GOT3 (cell line): ENCODE results near the gene ARHGAP23.

Experiments used
- DNase-seq: peaks from one replicate; lab custom pipeline; 2025; ENCODE audit warnings: mixed read lengths; lab: John Stamatoyannopoulos, UW

The ARHGAP23 gene

DNA sequence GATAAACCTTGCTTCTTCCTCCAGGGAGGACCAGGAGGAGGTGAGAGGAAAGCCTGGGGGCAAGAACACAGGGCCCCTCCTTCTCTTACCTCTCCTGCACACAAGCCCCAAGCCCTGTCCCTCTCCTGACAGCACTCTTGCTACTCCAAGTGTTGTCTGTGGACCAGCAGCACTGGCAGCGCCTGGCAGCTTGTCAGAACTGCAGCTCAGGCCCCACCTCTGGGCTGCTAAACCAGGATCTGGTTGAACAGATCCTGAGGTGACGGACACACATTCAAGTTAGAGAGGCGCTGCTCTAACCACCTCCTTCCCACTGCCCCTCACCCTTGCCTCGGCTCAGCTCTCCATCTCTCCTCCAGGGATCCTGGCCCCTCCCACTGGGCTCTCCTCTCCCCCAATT is 121.0 kb downstream of the ARHGAP23 start:
- DNase-seq: no peak

DNA sequence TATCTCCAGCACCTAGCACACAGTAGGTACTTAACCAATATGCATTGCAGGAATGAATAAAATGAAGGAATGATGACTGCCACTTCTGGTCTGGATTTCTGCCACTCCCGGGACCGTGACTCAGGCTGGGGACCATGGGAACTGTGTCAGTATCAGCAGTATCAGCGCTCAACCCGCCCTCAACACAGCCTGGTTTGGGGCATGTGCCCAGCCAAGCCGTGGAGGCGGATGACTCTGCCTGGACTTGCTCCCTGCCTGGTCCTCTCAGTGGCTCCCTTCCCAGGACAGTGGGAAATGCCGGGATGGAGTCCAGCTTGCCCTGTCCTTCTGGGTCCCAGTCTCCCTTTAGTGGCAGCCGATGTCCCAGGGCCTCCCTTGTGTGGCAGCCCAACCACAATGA is 122.4 kb downstream of the ARHGAP23 start:
- peak; percentile 46 for DNase-seq

DNA sequence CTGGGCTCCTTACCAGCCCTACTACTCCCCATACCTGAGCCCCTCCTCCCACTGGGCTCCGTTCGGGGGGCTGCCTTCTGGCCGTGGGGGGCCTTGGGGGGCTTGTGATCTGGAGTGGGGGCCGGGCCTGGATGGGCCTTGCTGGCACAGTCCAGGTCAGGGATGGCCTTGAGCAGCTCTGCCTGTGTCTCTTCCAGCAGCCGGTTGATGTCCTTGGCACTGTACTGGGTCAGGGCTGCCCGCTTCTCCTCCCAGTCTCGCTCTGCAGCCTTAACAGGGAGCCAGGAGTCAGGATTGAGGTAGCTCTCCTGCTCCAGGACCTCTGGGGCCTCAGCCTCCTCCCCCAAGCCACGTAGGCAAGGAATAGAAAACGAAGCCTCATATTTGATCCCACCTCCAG is 122.9 kb downstream of the ARHGAP23 start:
- DNase-seq: no peak

DNA sequence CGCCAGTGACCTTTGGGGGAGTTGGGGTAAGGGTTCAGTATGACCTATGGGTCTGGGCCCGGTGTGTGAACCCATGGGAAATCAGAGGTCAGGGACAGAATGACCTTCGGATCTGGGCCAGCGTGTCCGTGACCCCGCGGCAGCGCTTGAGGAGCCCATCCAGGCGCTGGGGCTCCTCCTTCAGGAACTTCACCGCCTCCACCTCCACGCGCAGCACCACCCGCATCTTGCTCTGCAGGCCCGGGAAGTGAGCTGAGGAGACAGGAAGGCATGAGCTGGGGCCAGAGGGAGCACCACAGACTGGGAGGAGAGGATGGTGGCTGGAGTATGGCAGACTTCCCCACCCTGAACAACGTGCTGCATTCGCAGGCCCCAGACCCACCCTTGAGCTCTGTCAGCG is 124.1 kb downstream of the ARHGAP23 start:
- no peak for DNase-seq

DNA sequence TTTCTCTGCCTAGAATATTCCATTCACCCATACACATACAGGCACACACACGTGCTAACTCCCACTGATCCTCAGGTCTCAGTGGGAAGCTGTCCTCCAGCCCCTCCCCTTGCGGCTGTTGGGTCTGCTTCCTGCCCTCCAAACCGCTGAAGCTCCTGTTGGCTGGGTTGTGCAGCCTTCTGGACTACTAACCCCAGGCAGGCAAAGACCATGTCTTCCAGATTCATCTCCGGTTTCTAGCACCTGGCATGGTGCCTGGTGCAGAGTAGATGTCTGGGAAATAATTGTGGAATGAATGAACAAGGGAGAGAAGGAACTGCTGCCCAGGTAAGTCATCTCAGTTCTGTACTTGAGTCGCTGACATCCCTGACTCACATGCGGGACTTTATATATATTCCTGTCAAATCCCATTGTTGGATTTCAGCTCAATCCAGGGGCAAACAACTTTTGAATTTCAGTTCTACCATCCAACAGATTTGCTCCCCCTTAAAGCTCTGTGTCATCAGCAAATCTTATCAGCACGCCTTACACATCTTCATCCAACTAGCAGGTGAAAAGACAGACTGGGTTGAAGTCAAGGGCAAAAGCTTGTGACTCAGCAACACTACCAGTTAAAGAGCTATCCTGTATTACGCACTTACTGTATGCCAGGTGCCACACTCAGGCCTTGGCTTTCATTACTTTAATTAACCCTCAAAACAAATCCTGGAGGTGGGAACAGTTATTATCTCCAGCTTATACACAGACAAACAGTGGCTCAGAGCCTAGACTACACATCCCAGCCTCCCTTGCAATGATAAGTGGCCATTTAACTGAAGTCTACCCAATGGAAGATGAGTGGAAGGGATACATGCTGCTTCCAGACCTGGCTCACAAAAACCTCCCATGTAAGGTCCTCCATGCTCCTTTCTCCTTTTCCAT is 126.4 kb downstream of the ARHGAP23 start:
- DNase-seq: no peak

DNA sequence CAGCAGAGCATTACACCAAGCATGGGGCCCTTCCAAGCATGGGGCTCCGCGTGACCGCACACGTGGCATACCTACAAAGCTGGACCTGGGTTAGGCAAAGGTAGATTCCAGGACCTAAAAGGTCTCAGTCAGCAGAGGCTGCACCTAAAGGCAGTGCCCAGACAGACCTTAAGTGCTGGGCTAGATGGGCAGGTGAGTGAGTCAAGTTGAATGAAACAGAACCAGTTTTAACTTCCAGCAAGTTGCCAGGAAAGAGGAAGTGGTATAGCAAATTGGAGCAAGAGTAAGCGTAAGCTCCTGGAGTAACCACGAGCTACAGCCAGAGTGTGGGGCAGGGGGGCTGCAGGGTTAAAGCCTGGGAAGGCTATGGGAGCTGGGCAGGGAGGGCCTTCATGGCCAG is 128.0 kb downstream of the ARHGAP23 start:
- no peak for DNase-seq

DNA sequence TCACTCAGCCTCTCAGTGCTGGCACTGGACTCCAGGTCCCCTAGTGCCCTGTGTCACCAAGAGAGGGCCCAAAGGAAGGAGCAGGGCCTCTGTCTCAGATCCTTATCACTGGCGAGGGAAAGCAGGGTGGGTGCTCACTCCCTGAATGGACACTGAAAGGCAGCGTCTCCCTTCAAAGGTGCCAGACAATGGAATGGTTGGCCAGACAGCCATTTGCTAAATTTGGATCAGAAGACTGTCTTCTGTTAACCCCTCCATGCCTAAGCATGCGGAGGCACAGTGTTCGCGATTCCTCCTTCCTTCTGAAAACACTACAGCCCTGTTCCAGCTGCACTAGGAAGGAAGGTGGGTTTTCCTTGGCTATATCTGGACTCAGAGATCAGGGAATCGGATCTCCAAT is 129.1 kb downstream of the ARHGAP23 start:
- no peak for DNase-seq

DNA sequence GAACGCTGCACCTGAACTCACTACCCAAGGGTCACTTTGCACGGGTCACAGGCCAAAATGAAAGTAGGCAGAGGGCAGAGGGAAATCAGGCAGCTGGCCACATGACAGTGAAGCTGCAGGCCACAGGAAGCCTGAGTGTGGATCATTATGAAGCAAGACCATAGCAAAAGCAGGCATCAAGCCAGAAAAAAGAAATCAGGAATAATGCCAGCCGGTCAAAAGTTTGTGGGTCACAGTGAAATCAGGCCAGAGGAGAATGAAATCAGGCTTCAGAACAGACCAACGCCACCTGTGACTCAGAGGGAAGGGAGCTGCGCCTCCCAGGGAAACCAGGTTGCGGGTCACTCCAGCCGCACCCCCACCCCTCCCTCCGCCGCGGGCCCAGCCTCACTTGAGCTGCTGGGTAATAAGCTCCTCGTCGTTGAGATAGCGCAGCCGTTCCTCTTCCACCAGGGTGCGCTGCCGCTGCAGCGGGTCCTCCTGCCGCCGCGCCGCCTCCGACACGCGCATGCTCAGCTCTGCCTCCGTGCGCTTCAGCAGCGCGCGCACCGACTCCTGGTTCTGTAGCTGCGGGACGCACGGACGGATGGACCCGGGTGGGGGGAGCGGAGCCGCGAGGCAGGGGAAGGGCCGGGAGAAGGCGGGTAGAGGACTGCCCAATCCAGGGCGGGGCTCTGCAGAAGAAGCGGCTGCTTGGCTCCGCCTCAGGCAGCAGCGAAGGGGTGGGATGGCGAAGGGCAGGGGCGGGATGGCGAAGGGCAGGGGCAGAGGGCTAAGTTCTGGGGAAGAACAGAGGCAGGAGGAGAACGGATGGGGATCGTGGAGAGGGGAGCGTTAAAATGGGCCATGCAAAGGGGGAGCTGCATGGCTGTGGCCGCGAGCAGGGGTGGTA is 129.8 kb downstream of the ARHGAP23 start:
- DNase-seq: peak; percentile 78

DNA sequence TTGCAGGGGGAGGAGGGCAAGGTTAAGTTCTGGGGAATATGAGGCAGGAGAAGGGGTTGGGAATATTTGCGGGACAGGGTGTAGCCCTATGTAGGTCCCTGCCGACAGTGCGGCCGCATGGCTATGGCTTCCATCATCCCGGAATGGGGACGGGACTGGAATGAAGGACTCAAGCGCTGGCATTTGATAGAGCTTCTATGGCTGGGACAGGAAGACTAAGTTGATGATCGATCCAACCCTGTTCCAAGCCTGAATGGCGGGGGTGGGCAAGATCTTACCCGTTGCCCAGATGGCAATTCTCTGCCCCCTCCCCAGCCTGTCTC is 130.4 kb downstream of the ARHGAP23 start:
- DNase-seq: no peak

DNA sequence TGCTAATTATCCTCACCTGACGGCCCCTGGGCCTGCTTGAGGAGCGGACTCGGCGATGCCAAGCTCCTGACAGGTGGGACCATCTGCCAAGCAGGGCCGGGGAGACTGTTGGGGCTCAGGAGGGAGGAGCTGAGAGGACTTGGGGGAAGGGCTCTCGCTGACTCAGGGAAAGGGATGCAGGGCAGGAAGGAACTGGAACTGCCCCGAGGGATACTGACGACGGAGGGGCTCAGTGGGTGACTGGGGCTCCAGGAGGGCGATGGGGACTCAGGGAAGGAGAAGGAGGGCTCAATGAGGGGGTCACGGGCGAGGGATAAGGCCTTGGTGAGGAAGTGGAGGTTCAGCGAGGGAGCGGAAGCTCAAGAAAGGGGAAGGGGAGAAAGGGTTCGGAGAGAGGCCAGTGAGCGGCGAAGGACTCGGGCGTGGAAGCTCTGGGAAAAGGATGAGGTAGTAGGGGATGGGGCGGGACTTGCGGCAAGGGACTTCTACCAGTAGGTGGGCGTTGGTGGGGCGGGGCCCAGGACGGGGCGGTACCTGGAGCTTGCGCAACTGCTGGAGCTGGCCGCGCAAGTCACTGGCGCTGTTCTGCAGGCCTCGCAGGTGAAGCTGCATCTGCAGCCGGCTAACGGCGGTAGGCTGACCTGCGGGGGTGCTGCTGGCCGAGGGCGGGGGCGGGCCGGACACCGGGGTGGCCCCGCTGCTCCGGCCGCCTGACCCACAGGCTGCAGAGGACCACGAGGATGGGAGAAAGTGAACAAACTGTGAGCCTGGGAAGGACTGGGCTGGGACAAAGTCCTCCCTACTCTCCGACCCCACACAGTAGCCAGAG is 131.0 kb downstream of the ARHGAP23 start:
- peak; percentile 50 for DNase-seq

DNA sequence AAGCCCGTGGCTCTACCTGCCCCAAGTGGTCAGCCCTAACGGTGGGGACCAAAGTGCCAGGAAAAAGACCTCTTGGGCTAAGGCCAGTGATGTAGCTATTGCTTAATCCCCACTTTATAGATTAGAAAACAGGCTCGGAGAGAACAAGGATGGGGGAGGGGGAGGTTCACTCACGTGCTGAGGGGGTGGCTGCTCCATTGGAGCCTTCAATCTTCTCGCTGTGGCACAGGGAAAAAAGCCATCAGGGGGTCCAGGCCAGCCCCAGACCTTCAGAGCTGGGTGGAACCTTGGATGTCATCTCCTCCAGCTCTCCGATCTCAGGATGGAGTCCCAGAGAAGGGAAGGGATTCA is 131.6 kb downstream of the ARHGAP23 start:
- DNase-seq: no peak

DNA sequence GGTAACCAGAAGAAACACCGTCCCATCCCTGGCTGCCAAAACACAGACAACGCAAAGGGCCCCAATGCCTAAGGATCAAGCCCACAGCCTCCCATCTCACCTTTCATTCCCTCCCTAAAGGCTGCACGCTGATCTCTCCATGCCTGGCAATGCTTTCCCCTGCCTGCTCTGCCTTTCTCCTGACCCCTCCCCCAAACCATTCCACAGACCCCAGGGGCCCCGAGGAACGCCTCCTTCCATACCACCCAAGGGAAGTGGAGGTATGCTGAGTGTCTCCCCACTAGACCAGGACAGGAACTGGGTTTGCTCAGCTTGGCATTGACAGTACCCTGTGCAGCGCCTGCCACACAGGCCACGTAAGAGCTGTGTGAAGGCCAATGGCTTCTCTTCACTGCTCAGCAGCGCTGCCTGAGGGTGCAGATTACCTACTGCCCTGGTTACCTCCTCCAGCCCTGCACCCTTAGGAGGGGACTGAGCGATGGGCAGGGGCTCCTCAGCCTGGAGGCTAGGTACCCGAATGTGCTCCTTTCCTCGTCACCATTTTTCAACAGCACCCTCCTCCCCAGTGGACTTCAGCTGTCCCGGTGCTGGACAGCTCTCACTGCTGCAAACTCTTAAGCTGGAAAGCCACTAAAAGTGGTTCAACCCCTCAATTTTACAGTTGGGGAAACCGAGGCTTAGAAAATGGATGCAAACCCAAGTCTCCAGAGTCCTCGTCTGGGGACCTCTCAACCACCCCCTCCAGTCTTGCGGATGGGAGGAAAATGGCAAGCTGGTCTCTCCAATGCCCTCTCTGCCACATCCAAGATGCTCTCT is 132.4 kb downstream of the ARHGAP23 start:
- no peak for DNase-seq

DNA sequence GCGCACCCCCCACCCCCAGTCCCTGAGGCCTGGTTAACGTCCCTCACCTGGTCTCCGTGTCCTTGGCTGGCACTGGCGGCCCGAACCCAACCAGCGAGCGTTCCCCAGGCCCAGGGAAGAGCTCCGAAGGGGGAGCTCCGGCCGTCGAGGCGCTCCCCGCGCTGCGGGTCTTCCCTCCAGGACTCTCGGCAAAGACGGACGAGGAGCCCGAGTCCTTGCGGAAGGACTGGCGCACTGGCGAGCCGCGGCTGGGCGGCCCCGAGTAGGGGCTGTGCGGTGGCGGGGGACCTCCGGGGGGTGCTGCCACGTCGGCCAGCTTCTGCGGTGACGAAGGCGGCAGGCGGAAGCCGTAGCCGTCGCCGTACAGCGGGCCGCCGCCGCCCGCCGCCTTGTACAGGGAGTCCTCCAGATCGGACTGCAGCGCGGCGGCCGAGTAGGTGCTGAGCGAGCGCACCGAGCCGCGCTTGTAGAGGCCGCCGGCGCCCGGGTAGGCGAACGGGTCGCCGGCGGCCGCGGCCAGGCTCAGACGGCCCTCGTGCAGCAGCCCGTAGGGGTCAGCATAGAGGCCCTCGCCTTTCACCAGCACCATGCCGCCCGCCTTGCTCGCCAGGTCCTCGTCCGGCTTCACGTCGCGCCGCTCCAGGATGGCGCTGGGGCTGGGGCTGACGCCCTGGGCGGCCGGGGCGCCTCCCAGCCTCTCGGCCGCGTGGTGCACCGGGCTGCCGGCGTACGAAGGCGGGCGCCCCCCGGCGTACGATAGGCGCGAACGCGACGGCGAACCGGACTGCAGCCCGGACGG is 133.4 kb downstream of the ARHGAP23 start:
- no peak for DNase-seq
